Stimulated activated CD4-positive, alpha-beta T cell treated with anti-CD3 and anti-CD28 coated beads, Interleukin-15, amount 100 ng/mL, for 24 hours (primary cell): ENCODE results near the gene SELENOM.
"Not testable (repeated sequence)": the region's sequence is repeated elsewhere in the genome, so short reads cannot be mapped to it uniquely, and the experiment has no call there.

Experiments used
- DNase-seq: peaks from one replicate; pipeline ENCODE4 v3.0.0-alpha.2; 2020

Gene SELENOM

DNA sequence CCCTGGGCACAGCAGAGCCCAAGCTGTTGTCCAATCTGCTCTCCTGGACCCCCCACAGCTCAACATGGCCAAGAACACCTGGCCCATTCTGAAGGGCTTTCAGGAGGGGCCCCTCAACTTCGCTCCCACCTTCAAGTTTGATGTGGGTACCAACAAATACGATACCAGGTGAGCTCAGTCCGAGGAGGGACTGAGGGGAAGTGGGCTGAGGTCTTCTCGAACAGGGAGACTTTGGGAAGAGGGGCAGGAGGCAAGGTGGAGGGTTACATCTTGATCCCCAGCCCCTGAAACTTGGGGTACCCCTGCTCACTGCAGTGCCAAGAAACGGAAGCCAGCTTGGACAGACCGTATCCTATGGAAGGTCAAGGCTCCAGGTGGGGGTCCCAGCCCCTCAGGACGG lies 20.8 kb upstream of the SELENOM start:
- no peak for DNase-seq

DNA sequence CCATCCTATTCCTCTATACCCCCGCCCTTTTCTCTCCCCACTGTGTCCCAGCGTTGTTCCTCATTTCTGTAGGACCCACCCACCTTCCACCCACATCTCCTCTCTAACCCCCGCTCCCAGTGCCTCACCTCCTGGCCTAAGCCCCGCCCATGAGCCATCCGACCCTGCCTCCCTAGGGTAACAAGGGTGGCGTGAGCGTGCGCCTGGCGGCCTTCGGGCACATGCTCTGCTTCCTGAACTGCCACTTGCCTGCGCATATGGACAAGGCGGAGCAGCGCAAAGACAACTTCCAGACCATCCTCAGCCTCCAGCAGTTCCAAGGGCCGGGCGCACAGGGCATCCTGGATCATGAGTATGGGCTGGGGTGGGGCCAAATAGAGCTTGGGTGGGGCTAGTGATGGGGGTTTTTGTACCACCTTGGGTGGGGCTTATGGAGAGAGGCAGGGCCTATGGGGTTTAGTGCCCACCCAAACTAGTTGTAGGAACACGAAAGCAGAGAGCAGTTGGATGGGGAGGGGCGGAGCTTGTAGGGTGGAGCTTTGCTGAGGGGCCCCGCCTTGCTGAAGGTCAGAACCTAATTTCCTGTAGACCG lies 19.9 kb upstream of the SELENOM start:
- DNase-seq, result no peak

DNA sequence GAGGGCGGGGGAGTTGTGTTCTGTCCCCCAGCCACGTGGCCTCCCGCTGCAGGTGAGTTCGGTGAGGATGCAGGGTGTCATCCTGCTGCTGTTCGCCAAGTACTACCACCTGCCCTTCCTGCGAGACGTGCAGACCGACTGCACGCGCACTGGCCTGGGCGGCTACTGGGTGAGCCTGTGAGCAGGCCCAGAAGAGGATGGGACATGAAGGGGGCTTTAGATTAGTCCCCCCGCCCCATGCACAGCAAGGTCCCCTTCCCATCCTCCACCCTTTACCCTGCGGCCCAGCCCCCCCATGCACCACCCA lies 19.5 kb upstream of the SELENOM start:
- DNase-seq, result no peak

DNA sequence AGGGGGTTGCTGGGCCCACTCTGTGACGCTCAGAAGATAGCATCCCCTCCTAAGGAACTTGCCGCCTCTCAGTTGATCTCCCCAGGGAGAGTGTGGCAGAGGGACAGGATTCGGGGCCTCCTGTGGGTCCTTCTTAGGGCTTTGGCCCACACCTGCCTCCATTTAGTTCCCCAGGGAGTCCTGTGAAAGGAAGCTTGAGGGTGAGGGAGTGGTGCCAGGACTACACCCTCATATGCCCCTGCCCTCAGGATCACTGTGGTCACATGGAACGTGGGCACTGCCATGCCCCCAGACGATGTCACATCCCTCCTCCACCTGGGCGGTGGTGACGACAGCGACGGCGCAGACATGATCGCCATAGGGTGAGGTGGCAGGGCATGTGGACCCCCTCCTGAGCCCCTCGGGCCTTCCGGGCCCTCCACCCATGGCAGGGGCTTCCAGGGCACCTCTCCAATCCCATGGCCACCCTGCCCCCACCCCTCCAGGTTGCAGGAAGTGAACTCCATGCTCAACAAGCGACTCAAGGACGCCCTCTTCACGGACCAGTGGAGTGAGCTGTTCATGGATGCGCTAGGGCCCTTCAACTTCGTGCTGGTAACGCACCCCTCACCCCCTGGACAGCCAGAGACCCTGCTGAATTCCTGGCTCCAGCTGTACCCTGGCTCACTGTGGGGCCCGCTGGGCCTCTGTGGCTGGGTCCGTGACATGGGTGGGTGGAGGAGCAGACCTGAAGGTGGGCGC lies 18.9 kb upstream of the SELENOM start:
- no peak for DNase-seq

DNA sequence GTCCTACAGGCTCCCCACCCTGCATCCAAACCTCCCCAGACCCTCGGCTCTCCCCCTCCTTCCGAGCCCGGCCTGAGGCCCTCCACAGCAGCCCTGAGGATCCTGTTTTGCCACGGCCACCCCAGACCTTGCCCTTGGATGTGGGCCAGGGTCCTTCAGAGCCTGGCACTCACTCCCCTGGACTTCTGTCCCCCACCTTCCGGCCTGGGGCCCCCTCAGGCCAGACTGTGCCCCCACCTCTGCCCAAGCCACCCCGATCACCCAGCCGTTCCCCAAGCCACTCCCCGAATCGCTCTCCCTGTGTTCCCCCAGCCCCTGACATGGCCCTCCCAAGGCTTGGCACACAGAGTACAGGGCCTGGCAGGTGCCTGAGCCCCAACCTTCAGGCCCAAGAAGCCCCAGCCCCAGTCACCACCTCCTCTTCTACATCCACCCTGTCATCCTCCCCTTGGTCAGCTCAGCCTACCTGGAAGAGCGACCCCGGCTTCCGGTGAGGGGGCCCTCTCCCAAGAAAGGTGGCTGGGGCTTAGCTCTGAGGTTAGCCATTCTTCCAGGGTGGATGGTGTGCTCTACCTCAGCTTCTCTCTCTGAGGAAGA lies 18.3 kb upstream of the SELENOM start:
- DNase-seq, result no peak

DNA sequence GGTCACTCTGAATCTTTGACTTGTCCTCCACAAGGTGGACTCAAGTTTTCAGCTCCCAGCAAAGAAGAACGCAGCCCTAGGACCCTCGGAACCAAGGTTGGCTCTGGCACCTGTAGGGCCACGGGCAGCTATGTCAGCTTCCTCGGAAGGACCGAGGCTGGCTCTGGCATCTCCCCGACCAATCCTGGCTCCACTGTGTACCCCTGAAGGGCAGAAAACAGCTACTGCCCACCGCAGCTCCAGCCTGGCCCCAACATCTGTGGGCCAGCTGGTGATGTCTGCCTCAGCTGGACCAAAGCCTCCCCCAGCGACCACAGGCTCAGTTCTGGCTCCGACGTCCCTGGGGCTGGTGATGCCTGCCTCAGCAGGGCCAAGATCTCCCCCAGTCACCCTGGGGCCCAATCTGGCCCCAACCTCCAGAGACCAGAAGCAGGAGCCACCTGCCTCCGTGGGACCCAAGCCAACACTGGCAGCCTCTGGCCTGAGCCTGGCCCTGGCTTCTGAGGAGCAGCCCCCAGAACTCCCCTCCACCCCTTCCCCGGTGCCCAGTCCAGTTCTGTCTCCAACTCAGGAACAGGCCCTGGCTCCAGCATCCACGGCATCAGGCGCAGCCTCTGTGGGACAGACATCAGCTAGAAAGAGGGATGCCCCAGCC lies 17.6 kb upstream of the SELENOM start:
- no peak for DNase-seq

DNA sequence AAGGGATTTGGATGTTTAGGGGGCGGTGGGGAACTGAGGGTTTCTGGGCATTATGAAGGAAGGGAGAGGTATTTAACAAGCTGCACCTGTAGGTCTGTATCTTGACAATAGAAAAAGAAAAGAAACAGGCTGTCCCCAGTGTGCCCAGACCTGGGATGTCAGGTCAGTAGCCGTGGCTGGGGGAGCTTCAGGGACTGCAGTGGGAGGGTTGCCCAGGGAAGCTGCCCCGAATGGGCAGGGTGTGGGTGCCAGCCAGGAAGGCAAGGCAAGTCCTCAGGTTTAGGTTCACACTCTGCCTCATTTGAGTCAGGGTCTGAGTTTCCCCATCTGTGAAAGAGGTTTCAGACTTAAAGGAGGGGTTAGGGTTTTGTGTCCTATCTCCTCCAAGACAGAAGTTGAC lies 16.9 kb upstream of the SELENOM start:
- no peak for DNase-seq

DNA sequence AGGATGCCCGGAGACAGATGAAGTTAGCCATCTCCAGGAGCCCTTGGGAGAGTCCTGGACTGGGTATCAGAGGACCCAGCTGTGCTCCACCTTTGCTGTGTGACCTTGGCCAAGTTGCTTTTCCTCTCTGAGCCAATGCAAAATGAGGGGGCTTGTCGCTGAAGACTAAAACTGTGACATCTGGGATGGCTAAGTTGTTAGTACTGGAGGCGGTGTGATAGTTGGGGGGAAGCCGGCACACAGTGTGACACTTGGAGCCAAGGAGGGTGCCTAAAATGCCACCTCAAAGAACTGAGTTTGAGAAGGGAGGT lies 15.9 kb upstream of the SELENOM start:
- DNase-seq, result no peak

DNA sequence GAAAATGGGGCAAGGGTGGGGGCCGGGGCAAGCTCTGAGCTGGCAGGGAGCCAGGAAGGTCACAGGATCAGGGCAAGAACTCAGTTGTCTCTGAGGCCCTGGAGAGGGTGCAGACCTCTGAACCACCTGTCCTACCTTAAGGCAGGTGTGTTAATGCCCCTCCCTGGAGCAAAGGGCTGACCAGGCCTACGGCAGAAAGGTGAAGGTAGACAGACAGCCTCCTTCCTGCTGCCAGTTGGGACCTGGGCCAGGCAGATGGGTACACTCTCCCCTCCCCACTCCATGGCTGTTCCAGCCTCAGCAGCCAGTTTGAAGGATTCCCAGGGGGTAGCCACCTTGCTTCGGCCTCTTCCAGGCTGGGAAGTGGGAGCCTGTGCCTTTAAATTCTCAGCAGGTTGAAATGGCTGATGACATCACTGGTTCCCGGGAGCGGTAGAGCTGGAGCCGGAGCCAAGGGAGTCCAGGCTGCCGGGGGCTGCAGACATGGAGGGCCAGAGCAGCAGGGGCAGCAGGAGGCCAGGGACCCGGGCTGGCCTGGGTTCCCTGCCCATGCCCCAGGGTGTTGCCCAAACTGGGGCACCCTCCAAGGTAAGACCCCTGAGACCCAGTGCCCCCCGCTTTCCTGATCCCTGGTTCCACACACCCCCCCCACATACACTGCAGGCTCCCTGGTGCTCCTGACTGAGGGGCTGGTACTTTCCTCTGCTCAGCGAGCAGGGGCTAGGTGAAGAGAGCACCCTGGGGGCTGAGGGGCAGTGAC lies 15.3 kb upstream of the SELENOM start, which contains the start of gene INPP5J:
Gene INPP5J (plus strand): TSS at position 435 of the 760 bp plus-strand sequence. CDS start 49 bp downstream, at position 484.
- DNase-seq, result no peak

DNA sequence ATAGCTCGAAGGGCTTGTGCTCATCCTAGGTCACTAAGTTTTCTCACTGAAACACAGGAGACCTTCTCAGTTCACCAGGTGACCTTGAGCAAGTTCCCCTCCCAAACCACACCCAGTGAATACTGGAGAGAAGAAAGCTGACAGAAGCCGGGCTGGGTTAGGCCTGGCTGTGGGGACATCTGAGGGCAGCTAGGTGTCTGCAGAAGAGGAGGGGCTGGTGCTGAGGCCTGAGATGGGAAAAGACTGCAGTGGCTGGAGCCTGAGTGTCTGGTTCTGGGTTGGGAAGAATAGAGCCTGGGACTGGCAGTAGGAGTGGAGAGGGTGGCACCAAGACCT lies 14.8 kb upstream of the SELENOM start:
- DNase-seq, result no peak

DNA sequence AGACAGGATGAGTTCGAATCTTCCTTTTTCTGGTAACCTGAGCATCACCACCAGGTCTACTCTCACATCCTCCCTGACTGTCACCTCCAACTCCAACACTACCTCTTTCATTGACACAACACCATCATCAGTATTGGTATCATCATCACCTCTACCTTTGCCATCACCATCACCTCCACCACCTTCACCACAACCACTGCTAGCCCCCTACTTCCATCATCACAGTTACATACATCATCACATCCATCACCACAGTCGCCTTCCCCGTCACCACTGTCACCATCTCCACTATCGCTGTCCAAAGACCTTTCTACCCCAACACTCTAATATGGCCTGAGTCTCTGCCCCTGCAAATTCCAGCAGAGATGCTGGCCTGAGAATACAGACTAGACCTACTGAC lies 14.0 kb upstream of the SELENOM start:
- DNase-seq, result no peak

DNA sequence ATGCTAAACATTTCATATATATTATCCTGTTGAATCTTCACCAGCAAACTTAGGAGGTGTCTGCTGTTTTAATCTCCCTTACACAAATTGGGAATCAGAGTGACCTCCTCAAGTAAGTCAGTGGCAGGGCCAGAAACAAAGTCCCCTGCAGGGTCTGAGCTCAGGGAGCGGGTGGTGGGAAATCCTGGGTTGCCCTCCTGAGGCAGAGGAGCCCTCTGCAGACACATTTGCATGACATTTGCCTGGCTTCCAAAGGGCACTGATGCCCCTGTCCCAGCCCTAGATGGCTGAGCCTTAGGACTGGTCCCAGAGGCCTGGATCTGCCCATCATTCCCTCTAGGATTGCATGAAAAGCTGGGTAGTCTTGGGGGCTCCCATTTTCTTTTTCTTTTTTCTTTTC lies 13.3 kb upstream of the SELENOM start:
- no peak for DNase-seq

DNA sequence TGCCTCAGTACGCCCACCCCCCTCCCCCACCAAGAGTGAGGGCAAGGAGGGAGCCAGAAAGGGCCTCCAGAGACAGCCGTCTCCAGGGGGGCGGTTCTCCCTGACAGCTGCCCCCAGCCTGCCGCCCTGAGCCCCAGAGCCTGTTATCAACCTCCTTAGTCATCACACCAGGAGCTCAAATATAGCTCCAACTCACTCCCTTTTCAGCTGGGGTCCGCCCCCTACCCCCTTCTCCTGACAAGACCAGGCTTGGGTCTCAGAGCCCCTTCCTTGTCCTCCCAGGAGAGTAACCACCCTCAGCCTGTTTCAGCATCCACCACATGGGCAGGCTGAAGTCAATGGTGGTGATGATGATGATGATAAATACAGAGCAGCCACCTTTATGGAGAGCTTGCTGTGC lies 12.9 kb upstream of the SELENOM start:
- DNase-seq, result no peak

DNA sequence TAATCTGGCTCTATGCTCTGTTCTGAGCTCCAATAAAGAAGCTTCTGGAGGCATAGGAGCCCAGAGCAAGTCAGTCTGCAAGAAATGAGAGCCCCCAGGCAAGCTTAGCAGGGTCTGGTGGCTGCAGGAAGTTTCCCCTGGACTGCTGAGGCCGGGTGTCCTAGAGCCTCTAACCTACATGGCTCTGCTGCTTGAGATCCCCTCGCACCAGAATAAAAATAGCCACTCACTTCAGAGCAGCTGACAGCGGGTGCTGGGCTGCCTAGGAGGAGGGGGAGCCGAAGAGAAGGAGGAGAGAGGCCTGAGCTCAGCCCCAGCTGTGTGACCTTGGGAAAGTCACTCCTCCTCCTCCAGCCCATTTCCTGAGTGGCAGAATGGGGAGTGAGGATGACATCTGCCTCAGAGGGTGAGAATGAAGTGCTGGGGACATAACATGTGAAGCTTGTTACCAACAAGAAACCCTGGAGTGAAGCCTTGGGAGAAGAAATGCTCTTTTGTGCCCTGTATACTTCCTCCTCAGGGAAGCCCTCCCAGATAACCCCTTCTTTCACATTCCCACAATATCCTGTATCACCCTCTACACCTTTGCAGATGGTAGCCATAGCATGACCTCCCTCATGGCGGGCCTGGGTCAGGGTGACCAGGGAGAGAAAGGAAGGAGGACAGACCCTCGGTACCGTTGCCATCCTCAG lies 11.8 kb upstream of the SELENOM start:
- DNase-seq, result no peak

DNA sequence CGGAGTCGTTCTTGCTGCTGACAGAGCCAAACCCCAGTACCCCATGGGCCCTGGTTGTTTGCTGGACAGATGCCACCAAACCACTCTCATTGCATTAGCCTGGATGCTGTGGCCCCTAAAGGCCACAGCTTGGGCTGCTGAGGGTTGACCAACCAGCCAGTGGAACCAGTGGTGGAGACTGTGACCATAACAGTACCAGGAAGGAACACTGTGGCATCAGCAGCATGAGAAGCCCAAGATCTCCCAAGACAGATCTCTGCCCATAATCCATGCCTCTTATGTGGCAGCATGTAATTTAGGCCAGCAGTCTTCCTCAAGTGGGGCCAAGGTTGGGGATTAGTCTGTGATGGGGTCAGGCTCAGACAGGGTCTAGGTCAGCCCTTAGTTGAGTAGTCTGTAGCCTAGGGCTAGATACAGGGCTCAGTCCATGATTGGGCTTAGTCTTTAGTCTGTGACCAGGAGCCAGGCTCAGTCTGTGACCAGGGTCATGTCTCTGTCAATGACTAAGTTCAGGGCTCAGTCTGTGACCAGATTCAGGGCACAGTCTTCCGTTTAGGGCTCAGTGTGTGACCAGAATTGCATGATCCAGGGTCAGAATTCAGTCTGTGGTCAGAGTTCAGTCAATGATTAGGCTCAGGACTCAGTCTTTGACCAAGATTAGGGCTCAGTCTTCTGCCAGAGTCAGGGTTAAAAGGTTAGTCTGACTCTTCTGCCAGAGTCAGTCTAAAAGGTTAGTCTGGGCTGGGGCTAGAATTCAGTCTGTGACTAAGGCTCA lies 10.9 kb upstream of the SELENOM start:
- no peak for DNase-seq

DNA sequence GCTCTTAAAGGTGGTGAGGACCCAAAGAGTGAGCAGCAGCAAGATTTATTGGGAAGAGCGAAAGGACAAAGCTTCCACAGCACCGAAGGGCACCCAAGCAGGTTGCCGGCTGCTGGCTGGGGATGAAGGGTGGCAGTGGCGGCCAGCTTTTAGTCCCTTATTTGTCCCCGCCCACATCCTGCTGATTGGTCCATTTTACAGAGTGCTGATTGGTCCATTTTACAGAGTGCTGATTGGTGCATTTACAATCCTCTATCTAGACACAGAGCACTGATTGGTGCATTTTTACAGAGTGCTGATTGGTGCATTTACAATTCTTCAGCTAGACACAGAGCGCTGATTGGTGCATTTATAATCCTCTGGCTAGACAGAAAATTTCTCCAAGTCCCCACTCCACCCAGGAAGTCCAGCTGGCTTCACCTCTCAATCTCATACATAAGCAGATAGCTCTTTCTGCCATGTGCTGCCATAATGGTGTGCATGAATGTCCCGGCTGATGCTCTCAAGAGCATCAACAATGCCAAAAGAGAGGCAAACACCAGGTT lies 5.3 kb upstream of the SELENOM start:
- not testable (repeated sequence) for DNase-seq

DNA sequence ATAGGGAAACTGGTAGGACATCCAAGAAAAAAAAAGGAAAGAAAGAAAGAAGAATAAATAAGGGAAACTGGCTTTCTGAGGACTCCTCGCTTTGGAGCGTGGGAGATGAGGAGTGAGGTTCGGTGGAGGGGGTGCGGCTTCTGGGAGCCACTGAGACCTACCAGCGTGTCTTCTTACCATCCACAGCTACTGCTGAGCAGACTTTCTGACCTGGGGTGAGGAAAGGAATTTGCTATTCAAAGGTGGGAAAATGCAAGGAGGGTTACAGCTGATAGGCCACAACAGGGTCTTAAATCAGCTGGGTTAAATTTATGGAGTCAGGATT lies 488 bp upstream of the SELENOM start:
- no peak for DNase-seq

DNA sequence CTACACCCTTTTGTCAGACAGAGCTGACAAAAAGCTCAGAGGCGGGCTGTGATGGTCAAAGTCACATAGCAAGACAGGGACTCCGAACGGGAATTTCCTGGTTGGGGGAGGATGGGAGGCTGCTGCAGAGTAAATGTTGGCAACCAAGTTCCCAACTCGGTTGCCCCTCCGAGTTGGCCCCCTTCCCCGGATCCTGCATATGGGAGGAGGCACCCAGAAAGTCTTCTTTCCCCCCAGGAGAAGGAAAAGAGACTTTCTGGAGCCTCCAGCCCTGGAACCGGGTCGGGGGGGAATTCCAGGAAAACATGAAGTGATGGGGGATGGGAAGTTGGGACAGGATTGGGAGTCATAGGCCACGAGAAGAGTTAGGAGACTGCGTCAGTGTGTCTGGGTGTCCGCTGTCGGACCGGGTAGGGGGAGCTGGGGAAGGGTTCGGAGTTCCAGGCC lies 614 bp downstream of the SELENOM start:
- DNase-seq, result no peak

DNA sequence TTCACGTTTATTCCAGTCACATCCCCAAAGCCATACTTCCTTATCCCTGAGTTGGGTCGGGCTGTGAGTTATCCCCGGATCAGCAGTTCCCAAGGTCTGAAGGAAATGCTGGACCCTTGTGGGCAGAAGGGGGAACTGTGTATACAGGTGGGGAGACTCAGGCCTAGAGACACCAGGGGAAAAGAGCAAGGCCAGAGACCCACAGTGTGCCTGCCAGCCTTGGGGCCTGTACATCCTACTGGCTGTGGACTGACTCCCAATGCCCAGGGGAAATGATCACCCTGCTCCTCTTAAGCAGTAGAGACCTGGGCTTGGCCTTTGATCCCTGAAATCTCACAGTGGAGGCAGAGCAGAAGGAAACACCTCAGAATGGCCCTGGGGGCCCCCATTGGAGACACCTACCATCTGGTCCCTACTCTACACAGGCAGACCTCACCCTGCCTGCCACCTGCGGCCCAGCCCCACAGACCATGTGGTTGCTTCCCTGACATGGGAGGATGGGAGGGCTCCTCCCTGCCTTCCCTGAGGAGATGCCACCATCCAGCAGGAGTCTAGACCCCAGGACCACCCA lies 1.3 kb downstream of the SELENOM start:
- no peak for DNase-seq

DNA sequence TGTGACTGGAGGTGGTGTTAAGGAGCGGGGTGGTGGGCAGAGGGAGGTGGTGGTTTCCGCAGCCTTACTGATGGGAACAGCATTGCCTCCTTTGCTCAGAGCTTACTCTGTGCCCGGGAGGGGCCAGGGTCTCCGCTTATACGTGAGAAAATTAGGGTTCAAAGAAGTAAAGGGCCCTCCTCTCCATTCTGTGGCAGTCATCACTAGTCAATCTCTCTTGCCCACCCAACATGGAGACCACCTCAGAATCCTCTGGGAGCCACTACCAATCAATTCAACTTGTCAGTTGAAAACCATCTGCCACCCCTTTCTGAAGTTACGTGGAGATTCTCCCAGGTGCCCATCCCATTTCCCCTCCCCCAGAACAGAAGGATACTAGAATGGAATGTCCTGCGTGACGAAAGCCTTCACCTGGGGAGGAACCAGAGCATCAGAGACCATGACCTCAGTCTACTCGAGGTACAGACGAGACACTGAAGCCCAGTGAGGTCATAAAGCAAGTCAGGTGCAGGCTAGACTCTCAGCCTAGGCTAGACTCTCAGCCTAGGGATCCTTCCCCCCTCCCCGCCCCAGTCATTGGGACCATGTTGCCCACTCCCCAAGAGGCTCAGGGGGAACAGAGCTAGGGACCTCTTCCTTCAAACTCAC lies 2.0 kb downstream of the SELENOM start:
- DNase-seq, result no peak

DNA sequence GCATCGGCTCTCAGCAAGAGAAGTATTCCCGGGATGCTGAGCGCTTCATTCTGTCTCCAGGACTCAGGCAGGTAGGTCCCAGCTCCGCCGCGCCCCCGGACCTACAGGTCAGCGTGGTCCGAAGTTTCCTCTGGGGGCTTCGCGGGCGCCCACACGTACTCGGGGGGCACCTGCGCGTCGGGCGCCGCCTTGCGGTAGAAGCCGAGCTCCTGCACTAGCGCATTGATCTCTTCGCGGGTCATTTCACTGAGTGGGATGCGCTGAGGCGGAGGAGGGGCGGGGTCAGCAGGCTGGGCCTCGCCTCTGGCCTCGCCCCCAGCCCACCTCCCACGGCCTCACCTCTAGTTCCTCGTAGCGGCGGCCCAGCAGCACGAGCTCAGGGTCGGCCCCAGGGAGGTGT lies 2.5 kb downstream of the SELENOM start:
- no peak for DNase-seq
